NAMALWA (cell line): Measurements from ENCODE around the gene CACTIN.
"Not testable (repeated sequence)": the region's sequence is repeated elsewhere in the genome, so short reads cannot be mapped to it uniquely, and the experiment has no call there.

Experiments used
- DNase-seq: peaks from one replicate; pipeline ENCODE4 v3.0.0-alpha.2; 2015; ENCODE audit warnings: low spot score

Gene CACTIN

GRCh38 chr19:3626473-3627350 lies at the start of gene CACTIN:
CACTIN (minus strand) TSS chr19:3626790; CDS start chr19:3626762, 28 bp downstream.
- peak; percentile 99 for DNase-seq

- no peak for DNase-seq
Observed at GRCh38 chr19:3674784-3675543, 48.4 kb upstream of the CACTIN start.

DNA sequence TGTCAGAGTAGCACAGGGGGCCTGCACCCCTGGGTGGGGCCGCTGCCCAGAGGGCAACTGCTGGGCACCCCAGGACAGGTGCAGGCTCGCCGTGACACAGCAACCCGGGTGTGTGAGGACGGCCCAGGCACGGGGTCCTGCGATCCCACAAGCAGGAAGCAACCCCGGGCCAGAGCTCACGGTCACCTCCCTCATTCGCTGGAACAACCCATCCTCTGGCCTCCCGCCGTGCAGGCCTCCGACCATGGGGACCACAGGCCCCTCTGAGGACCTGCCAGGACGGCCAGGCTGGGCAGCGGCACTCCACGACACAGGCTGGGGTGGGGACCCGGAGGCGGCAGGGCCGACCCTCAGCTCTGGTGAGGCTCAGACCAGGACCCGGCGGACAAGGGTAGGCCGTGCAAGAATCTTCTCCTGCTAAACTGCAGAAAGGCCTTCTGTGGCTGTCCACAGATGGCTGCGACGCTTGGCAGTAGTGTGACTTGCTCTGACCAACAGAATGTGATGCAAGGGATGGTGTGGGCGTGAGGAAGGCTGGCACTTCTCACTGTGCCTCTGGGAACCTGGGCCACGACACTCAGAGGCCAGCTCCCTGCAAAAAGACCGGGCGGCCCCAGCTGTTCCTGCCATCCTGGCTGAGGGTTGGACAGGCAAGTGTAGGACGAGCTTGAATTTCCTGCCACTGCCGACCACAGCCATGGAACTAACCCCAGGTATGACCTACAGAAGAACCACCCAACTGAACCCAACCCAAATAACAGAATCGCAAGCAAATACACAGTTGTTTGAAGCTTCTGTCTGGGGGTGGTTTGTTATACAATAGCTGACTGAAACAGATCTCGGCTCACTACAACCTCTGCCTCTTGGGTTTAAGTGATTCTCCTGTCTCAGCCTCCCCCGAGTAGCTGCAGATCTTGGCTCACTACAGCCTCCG lies 47.2 kb upstream of the CACTIN start:
- no peak for DNase-seq

- no peak for DNase-seq
Observed at GRCh38 chr19:3672993-3673392, 46.4 kb upstream of the CACTIN start.

- no peak for DNase-seq
Observed at GRCh38 chr19:3672575-3672948, 46.0 kb upstream of the CACTIN start.

DNA sequence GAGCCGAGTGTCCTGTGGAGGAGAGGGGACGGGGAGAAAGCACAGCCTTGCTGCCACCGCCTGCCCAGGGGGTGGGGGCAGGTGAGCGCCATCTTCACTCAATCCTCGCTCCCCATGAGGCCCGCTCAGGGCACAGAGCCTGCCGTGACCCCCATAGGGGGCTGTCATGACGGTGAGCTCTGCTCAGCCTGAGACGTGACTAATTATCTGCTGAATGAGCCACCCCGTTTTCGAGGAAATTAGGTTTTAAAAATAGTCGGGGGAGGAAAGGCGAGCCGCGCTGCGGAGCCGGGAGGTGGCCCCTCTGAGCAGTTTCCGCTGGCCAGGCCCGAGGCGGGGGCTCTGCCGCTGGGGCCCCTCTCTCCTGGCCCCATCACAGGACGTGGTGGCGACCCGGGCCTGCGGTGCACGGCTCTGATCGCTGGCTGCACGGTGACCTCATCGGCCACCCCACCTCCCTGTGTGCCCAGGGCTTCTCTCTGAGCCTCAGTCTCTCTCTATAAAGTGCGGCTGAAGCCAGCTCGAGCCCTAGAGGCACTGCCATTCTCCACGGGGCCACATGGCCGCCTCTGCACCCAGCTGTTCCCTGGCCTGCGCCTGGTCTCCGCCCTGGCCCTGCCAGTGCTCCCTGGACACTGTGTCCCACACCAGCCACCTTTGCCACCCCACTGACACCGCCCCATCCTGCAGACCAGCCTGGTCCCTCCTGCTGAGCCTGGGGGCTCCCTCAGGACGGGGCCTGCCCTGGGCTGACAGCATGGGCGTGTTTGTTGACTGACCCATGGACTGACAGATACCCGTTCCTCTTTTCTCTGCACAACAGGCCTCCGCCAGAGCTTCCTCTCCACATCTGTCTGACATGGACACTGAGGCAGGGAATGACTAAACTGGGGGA lies 45.3 kb upstream of the CACTIN start:
- no peak for DNase-seq

DNA sequence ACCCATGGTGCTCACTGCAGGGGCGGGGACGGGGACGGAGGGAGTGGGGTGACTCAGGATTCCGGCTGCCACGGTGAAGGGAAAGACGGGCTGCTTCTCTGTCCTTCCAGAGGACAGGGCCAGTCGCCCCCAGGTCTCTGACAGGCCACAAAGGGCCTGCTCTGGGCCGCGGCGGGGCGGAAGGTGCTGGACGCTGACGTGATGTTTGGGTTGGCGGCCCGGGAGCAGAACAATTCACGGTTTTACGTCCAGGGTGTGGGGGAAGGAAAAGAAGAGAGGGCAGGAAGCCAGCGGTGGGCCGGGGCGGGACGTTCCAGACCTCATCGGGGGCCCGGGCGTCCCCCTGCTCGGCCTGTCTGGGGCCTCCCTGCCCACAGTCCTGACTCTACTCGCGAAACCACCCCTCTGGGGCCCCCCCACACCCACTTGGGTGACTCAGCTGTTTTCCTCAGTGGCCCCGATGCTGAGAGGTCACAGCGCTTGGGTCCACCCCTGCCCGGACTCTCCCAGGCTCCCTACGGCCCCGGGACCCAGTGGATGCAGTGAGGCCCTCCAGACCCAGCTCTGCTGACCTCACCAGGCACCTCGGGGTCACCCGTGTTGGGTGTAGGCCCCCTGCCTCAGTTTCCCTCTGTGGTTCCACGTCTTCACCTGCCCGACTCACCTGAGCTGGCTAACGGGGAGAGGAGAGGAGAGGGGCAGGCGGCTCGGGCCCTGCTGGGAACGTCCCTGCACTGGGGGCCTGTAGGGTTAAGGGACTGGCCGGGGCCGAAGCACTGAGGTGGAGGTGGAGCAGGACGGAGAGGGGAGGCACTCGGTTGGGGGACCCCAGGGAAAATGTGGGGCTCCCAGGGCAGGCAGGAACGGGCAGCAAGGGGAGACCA lies 44.4 kb upstream of the CACTIN start:
- DNase-seq: no peak

GRCh38 chr19:3669947-3670795 lies 43.6 kb upstream of the CACTIN start:
- DNase-seq: no peak

GRCh38 chr19:3669082-3669946 lies 42.7 kb upstream of the CACTIN start:
- no peak for DNase-seq

- DNase-seq: no peak
Observed at GRCh38 chr19:3668331-3669081, 41.9 kb upstream of the CACTIN start.

GRCh38 chr19:3667766-3668165 lies 41.2 kb upstream of the CACTIN start:
- DNase-seq: no peak

DNA sequence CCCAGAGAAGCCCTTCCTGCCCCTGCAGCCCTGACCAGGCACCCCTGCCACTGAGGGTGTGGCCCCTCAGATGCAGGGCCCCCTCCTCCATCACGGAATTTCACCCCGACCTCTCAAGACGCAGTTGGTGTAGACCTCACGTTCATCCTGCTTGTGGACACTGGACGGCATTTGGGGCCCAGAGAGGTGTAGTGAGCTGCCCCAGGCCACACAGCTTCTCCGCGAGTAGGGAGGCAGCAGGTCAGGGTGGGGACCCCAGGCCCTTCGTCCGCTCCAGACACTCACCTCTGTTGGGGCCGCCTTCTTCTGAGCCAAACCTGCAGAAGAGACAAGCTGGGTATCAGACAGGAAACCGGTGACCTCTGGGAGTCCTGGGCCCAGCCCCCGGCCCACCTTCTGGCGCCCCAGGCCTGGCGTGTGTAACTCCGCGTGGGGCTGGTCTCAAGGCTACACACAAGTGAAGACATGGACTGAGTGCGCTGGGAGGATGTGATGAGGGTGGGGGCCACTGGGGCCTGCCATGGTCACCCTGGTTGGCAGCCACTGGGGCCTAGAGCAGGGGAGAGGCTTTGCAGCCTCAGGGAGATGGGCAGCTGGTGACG lies 40.5 kb upstream of the CACTIN start:
- DNase-seq: no peak

DNA sequence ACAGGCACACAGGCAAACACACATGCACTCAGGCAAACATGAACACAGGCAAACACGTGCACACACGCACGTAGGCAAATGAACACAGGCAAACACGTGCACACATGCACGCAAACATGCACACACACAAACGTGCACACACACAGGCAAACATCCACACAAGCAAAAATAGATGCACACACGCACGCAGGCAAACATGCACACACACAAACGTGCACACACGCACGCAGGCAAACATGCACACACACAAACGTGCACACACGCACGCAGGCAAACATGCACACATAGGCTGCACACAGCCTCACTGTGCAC lies 39.9 kb upstream of the CACTIN start:
- not testable (repeated sequence) for DNase-seq

DNA sequence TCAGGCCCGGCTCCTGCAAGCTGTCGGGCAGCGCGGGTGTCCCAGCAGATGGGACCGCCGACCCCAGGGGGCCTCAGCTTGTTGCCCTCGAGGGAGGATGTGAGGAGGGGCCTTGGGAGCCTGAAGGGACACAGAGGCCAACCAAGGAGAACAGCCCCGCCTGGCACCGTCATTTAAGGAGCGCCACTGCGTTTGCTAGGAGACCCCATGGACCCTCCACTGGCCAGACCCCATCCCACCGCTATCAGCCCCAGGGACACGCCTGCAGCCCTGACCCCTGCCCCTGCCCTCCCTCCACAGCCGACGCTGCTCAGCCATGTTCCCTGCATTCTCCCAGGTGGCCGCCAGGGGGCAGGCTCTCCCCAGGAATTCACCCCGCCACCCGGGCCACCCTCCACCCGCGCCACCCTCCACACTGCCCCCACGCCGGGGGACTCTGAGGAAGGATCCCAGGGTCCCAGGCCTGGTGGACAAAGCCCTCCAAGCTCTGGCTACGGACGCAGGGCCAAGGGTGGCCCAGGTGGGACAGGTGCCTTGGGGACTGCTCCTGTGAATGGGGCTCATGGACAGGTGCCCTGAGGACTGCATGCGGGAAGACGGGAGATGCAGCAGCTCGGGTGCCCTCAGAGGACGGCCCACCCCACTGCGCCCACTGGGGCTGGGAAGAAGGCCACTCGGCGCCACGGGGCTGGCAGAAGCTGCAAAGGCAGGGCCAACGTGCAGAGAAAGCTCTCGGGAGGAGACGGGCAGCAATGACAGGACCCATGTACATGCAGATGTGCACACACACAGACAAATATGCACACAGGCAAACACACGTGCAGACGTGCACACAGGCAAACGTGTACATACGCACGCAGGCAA lies 39.3 kb upstream of the CACTIN start:
- DNase-seq: peak; percentile 62

- peak; percentile 74 for DNase-seq
Observed at GRCh38 chr19:3664879-3665642, 38.5 kb upstream of the CACTIN start.
